DLD1 (cell line): ENCODE data around the gene PTGFRN.

Experiments used
- in situ Hi-C: cut with HindIII; loops from 2 replicates; pipeline ENCODE4 v1.10.0; 2017; ENCODE audit warnings: low sequenced_read_pairs

The PTGFRN gene

GRCh38 chr1:116940814-116941599 is 31.3 kb downstream of the PTGFRN start:
- in situ Hi-C loops = no loop called here

- in situ Hi-C loops = no loop called here
Observed at GRCh38 chr1:116941670-116942069, 32.0 kb downstream of the PTGFRN start.

GRCh38 chr1:116942344-116942743 is 32.6 kb downstream of the PTGFRN start:
- in situ Hi-C loops = no loop called here

- in situ Hi-C loops = no loop called here
Observed at GRCh38 chr1:116943438-116943837, 33.7 kb downstream of the PTGFRN start.

GRCh38 chr1:116944613-116945012 is 34.9 kb downstream of the PTGFRN start:
- in situ Hi-C loops = no loop called here

GRCh38 chr1:116945421-116945820 is 35.7 kb downstream of the PTGFRN start:
- in situ Hi-C loops = no loop called here

GRCh38 chr1:116945996-116946395 is 36.3 kb downstream of the PTGFRN start:
- in situ Hi-C loops = no loop called here

- in situ Hi-C loops = no loop called here
Observed at GRCh38 chr1:116947092-116947860, 37.6 kb downstream of the PTGFRN start.

GRCh38 chr1:116948046-116948445 is 38.3 kb downstream of the PTGFRN start:
- in situ Hi-C loops = no loop called here

- in situ Hi-C loops = no loop called here
Observed at GRCh38 chr1:116948642-116949041, 38.9 kb downstream of the PTGFRN start.

GRCh38 chr1:116949213-116949985 is 39.7 kb downstream of the PTGFRN start:
- in situ Hi-C loops = no loop called here

GRCh38 chr1:116950517-116951199 is 40.9 kb downstream of the PTGFRN start:
- in situ Hi-C loops = no loop called here

GRCh38 chr1:116951200-116951935 is 41.7 kb downstream of the PTGFRN start:
- in situ Hi-C loops = no loop called here

- in situ Hi-C loops = no loop called here
Observed at GRCh38 chr1:116952738-116953275, 43.1 kb downstream of the PTGFRN start.

- in situ Hi-C loops = no loop called here
Observed at GRCh38 chr1:116954440-116954839, 44.7 kb downstream of the PTGFRN start.

- in situ Hi-C loops = no loop called here
Observed at GRCh38 chr1:116956378-116956777, 46.7 kb downstream of the PTGFRN start.

GRCh38 chr1:116957646-116958045 is 47.9 kb downstream of the PTGFRN start:
- in situ Hi-C loops = no loop called here

- in situ Hi-C loops = no loop called here
Observed at GRCh38 chr1:116958110-116958509, 48.4 kb downstream of the PTGFRN start.

- in situ Hi-C loops = no loop called here
Observed at GRCh38 chr1:116958977-116959376, 49.3 kb downstream of the PTGFRN start.

GRCh38 chr1:116961606-116962005 is 51.9 kb downstream of the PTGFRN start:
- in situ Hi-C loops = no loop called here
